WERI-Rb-1 (cell line): Measurements from ENCODE around the gene ZNF236.

ENCODE experiments used
- DNase-seq: peaks from one replicate; pipeline ENCODE4 v3.0.0-alpha.2; 2020
- H3K27ac ChIP-seq: fragments of 250-450 bp; sonication (Bioruptor Pico); 2 replicates; pipeline ENCODE4 v1.5.1; 2020; ENCODE audit warnings: mild to moderate bottlenecking, moderate library complexity
- H3K27me3 ChIP-seq: fragments of 250-450 bp; sonication (Bioruptor Pico); 2 replicates; pipeline ENCODE4 v1.5.1; 2021; ENCODE audit warnings: mild to moderate bottlenecking, low read depth, moderate library complexity; ENCODE audit not compliant: insufficient read depth, severe bottlenecking
- H3K36me3 ChIP-seq: fragments of 250-450 bp; sonication (Bioruptor Pico); 2 replicates; pipeline ENCODE4 v1.5.1; 2020; ENCODE audit warnings: mild to moderate bottlenecking, moderate library complexity
- H3K4me3 ChIP-seq: 2 replicates; pipeline ENCODE4 v1.5.1; 2011; ENCODE audit warnings: low read depth, mild to moderate bottlenecking, control low read depth, low read length
- H3K9me3 ChIP-seq: fragments of 250-450 bp; sonication (Bioruptor Pico); 2 replicates; pipeline ENCODE4 v1.5.1; 2021; ENCODE audit warnings: mild to moderate bottlenecking, moderate library complexity; ENCODE audit not compliant: severe bottlenecking
- CTCF ChIP-seq: IDR thresholded peaks from 2 replicates; pipeline ENCODE4 v1.5.1; 2011; ENCODE audit warnings: low read depth, mild to moderate bottlenecking, control low read depth, inconsistent platforms, low read length

Gene ZNF236

DNA sequence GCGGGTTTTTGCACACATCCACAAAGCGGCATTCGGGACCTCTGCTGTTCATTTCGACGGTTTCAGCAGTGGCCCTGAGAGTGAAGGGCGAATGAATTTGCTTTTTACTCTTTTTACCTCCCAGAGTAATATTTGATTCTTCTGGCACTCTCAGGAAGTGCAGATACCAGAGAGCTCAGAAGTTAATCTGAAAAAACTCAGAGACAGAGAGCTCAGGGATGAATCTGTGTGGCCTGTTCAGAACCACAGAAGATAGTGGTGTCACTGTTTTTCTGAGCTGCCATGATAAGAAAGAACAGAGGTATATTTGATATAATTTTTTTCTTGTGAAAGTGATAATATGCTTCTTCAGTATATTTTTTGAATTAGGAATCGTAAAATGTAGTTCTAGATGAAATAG lies 181.0 kb downstream of the ZNF236 start:
- DNase-seq = no peak
- no peaks in the 10 kb centered on the region for H3K9me3 ChIP-seq

GRCh38 chr18:77004555-77005380 lies 182.4 kb downstream of the ZNF236 start:
- H3K36me3 ChIP-seq = no peaks in the 10 kb centered on the region
- no peak overlapping the region for H3K27ac ChIP-seq
- no peaks in the 10 kb centered on the region for H3K27me3 ChIP-seq
- DNase-seq = no peak
- no peak for TF ChIP-seq CTCF
- no peak overlapping the region for H3K4me3 ChIP-seq
- no peaks in the 10 kb centered on the region for H3K9me3 ChIP-seq

More for the DNA sequence above, 181.0 kb downstream of the ZNF236 start:
- no peaks in the 10 kb centered on the region for H3K36me3 ChIP-seq
- no peak for TF ChIP-seq CTCF
- H3K27me3 ChIP-seq = no peaks in the 10 kb centered on the region
- H3K4me3 ChIP-seq = no peak overlapping the region
- H3K27ac ChIP-seq = no peak overlapping the region

GRCh38 chr18:77005651-77006195 lies 183.4 kb downstream of the ZNF236 start:
- Histone ChIP-seq H3K4me3 (no peak overlapping the region), H3K27ac (no peak overlapping the region), H3K27me3 (no peaks in the 10 kb centered on the region), H3K9me3 (no peaks in the 10 kb centered on the region), H3K36me3 (no peaks in the 10 kb centered on the region)
- TF ChIP-seq CTCF = no peak
- no peak for DNase-seq

DNA sequence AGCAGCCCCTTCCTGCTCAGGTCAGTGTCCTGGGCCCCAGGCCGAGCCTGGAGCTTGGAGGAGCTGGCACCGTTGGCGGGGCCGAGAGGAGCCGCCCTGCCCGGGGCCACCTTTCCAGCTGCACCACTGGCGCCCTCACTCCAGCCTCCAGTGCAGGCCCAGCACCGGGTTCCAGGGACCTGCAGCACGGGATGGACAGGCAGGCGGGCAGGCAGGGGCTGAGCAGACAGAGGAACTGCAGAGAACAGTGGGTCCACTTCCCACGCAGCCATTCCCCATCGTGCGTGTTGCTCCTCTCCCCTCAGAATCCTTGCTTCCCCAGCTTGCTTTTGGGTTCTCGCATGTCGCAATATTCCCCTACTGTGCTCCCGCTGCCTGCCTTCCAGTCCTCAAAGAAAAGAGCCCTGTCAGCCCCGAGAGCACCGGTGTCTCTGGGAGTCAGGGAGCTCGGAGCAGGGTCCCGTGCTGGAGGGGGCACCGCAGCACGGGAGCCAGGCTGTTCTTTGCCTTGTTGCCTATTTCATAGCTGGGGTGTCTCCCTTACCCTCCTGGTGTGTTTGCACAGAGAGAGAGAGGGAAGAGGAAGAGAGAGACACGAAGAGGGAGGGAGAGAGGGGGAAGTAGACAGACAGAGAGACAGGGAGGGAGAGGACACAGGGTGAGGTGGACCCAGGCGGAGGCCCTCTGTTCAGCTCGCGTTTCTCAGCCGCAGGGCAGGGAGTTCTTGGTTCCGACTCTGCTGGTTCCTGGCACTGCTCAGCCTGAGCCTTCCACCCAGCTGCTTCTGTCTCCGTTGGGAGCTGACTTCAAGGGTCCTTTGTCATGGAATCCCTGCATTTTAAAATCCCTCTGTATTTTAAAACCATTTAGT lies 184.2 kb downstream of the ZNF236 start:
- no peak overlapping the region for H3K4me3 ChIP-seq
- no peaks in the 10 kb centered on the region for H3K9me3 ChIP-seq
- no peak overlapping the region for H3K27ac ChIP-seq
- no peak for DNase-seq
- H3K36me3 ChIP-seq = no peaks in the 10 kb centered on the region
- no peaks in the 10 kb centered on the region for H3K27me3 ChIP-seq
- no peak for TF ChIP-seq CTCF

- H3K36me3 ChIP-seq = no peaks in the 10 kb centered on the region
- no peaks in the 10 kb centered on the region for H3K9me3 ChIP-seq
- no peaks in the 10 kb centered on the region for H3K27me3 ChIP-seq
- TF ChIP-seq CTCF = no peak
- no peak overlapping the region for H3K27ac ChIP-seq
- DNase-seq = no peak
- no peak overlapping the region for H3K4me3 ChIP-seq
These were observed 184.9 kb downstream of the ZNF236 start for GRCh38 chr18:77007251-77007650.
